GM18870 (cell line): ENCODE results near the gene GPER1.

Experiments used
- ATAC-seq: cut with Tn5 transposase; IDR thresholded peaks from one replicate; pipeline ENCODE4 v1.9.1; 2021; ENCODE audit warnings: moderate library complexity; ENCODE audit not compliant: unreplicated experiment

GPER1 gene

DNA sequence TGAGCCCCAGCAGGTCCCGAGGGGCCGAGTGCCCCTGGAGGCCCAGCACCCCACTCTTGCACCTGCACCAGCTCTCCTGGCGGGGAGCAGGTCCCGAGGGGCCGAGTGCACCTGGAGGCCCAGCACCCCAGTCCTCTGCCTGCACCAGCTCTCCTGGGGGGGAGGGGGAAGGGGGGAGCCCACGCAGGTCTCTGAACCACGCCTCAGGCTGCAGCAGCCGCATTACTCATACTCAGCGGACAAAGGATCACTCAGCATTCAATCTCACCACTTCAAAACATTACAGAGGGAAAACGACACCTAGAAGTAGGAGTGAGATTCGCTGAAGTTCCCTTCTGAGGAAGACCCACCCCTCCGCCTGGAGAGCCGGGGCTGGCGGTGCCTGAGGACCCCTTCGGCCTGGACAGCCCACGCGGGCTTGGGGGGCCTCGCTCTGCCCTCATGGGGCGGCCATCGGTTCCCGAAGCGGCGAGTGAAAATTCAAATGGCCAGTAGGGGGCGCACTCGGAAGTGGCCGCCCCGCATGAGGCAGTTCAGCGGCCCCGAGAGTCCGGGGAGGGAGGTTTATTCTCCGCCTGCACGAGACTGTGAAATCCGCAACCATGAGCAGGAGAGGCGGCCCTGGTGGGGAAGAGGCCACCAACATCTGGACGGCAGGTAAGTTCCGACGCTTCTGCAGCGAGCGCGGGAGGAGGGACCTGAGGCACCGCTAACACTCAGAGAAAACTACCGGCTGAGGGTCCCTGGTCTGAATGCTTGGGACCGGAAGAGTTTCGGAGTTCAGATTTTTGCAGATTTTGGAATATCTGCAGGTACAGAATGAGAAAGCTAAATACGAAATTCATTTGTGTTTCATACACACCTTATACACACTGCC lies 1.1 kb upstream of the GPER1 start:
- peak; percentile 65 for ATAC-seq

DNA sequence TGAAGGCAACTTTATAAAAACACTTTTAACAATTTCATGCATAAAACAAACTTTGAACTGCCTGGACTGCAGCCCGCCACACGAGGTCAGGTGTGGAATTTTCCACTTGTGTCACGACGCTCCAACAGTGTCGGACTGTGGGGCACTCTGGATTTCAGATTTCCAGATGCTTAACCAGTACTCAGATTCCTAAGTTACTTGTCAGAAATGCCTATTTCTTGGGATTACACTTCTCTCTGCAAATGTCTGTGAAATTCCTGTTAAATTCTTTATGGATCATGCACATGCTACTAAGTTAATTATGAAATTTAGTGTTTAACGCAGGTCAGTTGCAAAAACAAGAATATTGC lies 473 bp upstream of the GPER1 start:
- no peak for ATAC-seq

DNA sequence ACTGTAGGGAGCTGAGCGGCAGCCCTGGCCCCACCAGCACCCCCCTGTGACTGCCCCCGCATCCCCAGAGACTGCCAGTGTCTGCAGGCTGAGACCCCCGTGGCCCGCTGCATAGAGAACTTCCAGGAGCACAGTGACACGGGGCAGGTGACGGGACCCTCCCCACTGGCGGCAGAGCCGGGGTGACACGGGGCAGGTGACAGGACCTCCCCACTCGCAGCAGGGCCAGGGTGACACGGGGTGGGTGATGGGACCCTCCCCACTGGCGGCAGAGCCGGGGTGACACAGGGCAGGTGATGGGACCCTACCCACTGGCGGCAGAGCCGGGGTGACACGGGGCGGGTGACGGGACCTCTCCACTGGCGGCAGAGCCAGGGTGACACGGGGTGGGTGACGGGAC lies 2.3 kb downstream of the GPER1 start:
- no peak for ATAC-seq

DNA sequence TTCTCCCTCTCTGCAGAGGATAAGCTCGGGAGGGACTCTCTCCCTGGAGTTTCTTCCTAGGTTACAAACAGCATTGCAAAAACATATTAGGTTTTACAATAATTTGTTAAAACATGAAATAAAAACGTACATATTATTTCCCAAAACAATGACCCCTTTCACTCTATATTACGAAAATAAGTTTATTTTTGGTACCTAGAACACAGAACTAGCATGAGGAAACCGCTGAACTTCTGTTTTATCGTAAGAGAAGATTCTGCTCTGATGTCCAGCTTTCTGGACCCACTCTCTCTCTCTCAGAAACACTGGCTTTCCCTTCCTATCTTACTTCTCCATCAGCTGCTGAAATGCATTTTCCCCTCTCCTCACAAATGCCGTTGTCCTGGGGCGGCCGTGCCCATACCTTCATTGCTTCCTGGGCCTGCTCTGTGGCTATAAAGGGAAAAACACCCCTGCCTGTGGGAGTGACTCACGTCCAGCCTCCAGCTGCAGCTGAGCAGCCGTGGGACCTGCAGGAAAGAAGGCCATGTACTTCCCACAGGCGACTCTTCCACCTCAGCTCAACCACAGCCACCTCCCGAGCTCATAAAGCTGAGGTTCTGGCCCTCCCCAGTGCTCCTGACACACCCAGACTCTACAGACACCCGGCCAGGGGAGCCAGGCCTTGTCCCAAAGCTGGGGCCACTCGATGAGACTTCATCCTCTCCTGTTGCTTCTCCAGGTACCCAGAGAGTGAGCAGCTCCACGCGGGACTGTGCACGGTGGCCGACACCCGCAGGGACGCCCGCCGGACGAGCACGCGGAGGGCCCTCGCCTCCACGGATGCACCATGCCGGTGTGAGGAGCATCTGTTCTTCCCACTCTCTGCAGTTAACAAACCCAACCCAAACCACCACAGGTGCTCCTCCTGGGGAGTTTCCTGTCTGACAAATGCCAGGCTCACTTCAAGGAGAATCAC lies 3.1 kb downstream of the GPER1 start:
- ATAC-seq, result no peak

DNA sequence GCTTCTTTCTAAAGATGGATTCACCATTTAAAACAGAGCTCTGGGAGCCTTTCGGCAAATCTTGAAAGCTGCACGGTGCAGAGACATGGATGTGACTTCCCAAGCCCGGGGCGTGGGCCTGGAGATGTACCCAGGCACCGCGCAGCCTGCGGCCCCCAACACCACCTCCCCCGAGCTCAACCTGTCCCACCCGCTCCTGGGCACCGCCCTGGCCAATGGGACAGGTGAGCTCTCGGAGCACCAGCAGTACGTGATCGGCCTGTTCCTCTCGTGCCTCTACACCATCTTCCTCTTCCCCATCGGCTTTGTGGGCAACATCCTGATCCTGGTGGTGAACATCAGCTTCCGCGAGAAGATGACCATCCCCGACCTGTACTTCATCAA lies 3.7 kb downstream of the GPER1 start:
- no peak for ATAC-seq

DNA sequence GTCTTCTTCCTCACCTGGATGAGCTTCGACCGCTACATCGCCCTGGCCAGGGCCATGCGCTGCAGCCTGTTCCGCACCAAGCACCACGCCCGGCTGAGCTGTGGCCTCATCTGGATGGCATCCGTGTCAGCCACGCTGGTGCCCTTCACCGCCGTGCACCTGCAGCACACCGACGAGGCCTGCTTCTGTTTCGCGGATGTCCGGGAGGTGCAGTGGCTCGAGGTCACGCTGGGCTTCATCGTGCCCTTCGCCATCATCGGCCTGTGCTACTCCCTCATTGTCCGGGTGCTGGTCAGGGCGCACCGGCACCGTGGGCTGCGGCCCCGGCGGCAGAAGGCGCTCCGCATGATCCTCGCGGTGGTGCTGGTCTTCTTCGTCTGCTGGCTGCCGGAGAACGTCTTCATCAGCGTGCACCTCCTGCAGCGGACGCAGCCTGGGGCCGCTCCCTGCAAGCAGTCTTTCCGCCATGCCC lies 4.3 kb downstream of the GPER1 start:
- ATAC-seq, result no peak

DNA sequence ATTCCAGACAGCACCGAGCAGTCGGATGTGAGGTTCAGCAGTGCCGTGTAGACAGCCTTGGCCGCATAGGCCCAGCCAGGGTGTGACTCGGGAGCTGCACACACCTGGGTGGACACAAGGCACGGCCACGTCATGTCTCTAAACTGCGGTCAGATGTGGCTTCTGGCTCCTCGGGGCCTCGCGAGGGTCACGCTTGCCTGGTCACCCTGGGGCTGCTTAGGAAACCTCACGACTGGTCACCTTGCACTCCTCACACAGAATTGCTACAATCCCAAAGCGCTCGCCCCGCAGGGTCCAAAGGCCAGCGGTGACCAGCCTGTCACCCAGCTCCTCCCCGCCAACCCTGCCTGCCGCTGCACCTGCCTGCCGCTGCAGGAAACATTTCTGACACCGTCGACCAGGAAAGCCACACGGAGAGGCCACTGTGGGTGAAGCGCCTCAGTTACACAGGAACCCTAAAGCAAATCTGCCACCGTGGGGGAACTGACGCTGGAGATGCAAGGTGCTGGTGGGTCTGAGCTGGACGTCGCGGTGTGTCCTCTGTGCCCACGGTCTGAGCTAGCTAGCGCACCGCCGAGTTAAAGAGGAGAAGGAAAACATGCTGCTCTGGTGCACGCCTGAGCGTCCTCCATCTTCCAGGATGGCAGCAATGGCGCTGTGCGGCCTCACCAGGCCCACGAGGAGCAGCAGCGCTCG lies 5.0 kb downstream of the GPER1 start:
- no peak for ATAC-seq

DNA sequence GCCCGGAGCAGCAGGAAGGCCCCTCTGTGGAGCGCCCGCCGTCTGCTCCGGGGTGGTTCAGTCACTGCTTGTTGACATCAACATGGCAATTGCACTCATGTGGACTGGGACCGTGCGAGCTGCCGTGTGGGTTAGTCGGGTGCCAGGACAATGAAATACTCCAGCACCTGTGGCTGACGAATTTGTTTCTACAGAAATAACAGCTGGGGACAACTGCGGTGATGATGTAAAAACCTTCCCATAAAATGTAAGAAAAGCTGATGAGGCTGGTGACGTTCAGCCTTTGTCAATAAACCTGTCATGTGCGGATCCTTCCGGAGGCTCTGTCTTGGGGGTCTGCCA lies 5.6 kb downstream of the GPER1 start:
- no peak for ATAC-seq

DNA sequence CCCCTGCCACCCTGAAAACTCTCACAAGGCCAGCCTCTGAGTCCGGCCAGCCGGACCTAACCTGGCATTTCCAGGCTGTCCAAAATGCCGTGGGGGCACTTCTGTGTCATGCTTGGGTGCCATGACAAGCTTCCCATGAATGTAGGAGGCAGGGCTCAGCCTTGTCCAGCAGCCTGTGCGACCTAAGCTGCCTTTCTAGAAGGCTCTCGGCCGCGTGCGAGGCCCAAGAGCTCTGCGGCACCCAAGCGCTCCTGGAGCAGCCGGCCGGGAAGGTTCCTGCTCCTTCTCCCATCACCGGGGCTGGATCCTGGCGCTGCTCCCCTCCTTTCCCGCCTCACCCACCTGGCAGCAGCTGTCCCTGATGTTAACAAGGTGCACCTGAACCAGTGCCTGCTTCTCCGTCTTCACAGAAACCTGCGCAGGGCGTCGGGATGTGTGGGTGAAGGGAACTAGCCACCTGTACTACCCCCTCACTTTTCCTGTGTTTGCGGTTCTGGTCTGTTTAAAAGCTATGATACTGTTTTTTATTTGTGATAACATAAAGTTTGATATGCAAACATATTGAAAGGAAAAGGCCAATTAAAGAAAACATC lies 6.1 kb downstream of the GPER1 start:
- no peak for ATAC-seq

DNA sequence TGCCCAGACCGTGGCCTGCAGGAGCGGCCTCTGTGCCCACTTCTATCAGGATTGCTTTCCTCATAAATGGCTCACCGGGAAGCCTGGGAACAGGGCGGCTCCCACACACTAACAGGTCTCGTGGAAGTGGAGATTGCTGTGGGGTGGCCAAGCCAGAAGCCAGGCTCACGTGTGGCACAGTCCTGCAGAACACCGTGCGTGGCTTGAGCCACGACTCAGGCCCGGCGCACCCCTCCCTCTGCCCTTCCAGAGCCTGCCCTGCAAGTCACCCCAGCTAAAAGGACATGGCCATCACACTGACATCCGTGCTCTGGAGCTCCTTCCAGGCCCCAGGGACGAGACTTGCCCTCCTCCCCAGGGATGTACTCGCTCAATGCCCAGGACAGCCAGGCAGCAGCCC lies 7.0 kb downstream of the GPER1 start:
- ATAC-seq, result no peak

DNA sequence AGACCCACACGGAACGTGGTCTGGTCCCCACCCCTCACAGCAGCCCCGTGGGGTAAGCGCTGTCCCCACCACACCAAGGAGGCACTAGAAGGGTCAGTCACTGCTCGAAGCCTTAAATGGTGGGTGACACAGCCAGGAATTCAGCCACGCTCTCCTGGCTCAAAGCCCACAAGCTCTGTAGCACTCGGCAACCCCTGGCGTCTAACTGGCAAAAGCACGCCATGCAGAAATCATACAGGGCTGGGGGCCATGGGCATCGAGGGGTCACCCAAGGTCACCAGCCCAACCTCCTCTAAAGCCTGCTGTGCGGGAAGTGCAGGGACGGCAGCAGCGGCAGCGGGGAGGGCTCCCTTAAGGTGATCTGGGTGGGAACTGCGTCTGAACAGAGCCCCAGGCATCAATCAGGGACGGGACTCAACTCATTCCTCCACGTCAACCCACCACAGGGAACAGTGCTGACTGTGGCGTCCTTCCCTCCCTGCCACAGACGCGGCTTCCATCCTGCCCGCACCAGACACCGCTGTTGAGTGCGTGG lies 7.8 kb downstream of the GPER1 start:
- no peak for ATAC-seq

DNA sequence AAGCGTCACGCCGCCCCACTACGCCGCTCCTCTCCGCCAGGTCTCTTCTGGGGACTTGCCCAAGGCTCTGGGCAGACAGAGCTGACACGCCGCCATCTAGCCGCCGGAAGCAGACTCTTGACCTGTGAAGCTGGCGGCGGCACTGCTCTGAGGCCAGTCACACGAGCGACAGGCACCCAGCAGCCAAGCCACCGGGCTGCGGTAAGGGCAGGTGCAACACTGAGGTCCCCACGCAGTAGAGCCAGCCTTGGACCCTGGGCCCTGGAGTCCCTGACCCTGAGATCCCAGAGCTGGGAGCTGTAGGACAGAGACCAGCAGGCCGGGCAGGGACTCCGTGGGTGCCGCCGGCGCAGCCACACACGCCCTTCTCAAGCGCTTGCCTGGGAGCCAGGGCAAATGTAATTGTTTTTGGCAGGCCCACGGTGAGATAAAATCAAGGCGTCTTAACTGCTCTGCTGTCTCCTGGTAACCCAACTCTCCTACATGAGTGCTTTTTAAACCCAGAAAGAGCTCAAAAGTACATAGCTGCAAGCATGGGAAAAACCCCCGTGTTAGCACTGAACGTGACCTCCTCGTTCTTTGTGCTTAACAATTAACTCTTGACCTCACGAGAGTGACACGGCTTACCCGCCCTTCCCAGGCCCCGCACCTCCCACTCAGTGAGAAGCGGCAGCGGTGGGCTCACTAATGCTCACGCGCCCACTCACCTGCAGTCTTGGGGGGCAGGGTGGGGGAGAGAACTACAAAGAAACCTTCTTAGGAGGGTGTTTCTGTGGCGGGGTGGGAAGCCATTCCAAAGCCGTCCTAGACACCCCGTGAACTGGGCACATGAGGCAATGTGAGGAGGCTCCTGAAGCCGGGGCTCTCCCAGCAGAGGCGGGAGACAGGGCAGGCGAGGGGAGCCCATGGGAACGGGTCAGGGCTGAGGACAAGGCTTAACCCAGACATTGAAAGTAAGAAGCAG lies 8.5 kb downstream of the GPER1 start:
- ATAC-seq, result no peak

DNA sequence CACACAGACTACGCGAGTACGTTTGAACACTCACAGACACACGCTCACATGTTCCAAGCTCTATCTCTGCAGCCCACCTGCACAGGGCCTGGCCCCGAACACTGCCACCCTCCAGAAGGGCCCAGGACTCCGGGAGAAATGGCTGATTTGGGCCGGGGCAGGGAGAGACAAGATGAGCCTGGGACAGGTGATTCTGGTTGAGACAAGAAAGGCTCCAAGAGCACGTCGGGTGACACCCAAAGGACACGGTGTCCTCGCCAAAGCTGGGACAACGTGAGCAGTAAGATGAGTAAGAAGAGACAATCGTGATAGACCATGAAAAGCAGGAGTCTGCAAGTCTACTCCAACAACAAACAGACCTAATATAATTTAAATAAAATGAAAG lies 9.2 kb downstream of the GPER1 start:
- ATAC-seq, result no peak

DNA sequence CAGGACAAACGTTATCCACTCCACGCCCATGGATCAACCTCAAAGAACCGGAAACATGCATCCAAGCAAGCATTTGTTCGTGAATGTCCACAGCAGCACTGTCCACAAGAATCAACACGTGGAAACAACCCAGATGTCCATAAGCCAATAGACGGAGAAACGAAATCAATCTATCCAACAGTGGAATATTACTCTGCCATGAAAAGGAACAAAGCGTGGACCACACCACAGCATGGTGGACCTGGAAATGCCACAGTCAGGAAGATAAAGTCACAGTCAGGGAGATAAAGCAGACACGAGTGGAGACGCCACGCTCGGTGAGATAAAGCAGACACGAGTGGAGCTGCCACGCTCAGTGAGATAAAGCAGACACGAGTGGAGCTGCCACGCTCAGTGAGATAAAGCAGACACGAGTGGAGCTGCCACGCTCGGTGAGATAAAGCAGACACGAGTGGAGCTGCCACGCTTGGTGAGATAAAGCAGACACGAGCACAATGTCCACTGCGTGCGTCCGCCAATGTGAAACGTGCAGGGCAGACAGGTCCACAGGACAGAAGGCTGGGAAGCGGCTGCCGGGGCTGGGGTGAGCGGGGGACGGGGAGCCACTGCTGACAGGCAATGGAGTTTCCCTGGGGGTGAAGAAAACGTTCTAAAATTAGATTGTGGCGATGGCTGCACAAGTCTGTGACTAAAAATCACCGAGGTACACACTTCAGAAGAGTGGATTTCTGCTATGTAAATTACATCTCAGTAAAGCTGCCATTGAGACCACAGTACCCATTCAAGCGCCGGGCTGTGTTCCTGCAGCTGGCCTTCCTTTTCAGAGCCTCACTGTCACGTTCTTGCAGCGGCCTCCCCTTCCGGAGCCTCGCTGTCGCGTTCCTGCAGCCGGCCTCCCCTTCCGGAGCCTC lies 10.6 kb downstream of the GPER1 start:
- no peak for ATAC-seq

DNA sequence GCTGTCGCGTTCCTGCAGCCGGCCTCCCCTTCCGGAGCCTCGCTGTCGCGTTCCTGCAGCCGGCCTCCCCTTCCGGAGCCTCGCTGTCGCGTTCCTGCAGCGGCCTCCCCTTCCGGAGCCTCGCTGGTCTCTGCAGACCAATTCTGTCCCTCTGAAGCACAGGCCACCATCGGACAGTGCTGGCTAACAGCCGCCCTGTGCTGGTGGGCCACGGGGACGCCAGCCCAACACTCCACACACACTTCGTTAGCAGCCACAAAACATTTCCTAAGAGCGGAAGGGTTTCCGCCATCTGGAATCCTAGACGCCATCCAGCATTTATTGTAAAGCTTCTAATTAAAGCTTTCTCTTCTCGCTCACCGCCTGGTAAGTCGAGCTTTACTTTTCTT lies 11.2 kb downstream of the GPER1 start:
- ATAC-seq, result no peak

DNA sequence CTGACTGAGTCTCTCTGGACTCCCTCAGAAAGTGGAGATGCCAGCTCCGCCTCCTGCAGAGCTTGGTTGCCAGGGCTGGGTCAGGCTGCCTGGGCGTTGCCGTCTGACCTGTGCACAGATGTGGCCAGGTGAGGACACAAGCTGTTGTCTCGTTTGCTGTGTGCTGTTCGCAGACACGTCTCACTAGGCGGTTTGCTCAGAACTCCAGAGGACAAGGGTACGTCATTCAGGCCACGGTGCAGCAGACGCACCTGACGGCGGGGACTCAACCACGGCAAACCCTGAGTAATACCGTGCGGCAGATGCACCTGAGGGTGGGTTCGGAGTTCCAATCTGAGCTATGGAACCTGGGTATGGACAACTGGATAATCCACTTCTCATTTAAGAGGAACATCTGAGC lies 11.7 kb downstream of the GPER1 start:
- no peak for ATAC-seq

DNA sequence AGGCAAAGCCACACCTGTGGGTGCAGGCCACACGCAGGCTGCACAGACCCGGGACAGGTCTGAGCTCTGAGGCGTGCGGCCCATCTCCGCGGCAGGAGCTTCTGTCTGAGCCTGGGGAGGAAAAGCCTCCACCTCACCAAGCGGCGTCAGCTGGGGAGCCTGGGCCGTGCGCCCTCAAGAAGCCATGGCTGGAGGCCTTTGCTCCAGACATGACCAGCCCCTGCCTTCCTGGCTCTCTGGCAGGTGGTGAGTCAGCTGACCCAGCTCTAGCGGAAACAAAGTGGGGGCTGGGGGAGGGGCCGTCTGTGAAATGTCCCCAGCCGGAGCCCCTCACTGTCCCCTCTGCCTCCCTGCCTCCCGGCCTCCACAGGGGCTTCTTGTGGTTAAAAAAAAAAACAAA lies 12.5 kb downstream of the GPER1 start:
- ATAC-seq, result no peak

DNA sequence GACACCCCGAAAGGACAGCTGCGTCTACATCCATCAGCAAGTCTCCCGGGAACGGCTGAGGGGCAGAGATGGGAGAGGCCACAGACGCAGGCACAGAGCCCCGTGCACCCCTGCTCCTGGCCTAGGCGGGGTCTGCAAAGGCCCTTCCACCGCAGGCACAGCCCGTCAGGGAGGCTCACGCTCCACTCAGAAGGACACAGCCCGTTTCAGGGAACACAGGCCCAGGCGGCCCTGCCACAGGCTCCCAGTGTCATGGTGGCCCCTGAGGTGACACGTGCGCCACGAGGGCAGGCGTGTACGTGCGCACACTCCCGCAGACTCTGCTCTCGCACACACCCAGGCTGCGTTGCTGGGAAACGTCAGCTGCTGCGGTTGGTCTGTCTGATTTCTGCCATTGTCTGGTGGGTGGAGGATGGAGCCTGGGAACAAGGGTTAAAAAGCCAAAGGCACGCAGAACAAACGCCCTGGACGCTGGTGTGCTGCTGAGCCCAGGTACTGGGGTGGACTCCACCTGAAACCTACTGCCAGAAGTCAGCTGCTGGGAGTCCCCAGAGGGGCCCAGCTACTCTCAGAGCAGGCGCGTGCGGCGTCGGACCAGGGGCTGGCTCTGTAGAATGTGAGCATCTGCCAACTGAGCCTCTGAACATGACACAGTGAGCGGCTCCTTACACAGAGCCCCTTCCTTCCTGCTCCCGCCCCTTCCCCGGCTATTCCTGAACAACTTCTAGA lies 13.1 kb downstream of the GPER1 start:
- ATAC-seq, result no peak
